ENCODE data around the gene SLC24A4.

SLC24A4 gene

GRCh38 chr14:92523752-92524151, 200.8 kb downstream of the SLC24A4 start:
- Histone ChIP-seq H2AFZ (ENCODE audit: low read length, unreplicated experiment) (no peak overlapping the region), H3K27ac (ENCODE audit: low read depth, low read length) (no peak overlapping the region), H3K4me3 (ENCODE audit: low read depth, low read length) (no peak overlapping the region), H3K4me1 (ENCODE audit: control insufficient read depth, insufficient read depth, low read length, unreplicated experiment) (no peaks in the 10 kb centered on the region), H3K79me2 (ENCODE audit: control insufficient read depth, insufficient read depth, low read length, unreplicated experiment) (peaks cover 16% of the 10 kb centered on the region), H3K36me3 (ENCODE audit: insufficient read depth, low read length) (no peaks in the 10 kb centered on the region), H3K27me3 (ENCODE audit: insufficient read depth, low read length) (no peaks in the 10 kb centered on the region)

DNA sequence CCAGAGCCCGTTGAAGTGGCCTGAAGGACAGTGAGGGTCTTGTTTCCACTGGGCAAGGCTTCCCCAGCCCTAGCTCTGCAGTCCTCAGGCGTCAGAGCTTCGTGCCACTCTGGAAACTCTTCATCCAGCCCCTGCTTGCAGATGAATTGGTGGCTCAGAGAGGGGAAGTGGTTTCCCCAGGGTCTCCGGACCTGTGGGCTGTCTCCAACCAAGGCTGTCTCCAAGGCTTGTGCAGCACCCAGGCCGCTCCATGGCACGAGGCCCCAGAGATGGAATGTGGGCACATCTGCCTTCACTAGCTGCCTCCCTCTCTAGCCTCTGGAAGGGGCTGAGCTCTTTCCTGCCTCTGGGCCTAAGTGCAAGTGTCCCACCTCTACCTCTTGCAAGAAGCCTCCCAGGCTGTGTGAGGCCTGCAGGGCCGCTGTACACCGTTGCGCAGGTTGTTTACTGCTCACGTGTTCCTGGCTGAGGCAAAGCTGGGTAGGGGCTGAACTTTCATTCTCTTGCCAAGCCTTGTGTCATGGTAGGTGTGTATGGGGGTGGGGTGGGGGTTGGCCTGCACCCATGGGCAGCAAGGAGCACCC, 201.7 kb downstream of the SLC24A4 start:
- Histone ChIP-seq H2AFZ (ENCODE audit: low read length, unreplicated experiment) (no peak overlapping the region), H3K4me1 (ENCODE audit: control insufficient read depth, insufficient read depth, low read length, unreplicated experiment) (peaks cover under 1% of the 10 kb centered on the region), H3K79me2 (ENCODE audit: control insufficient read depth, insufficient read depth, low read length, unreplicated experiment) (peaks cover 11% of the 10 kb centered on the region), H3K27me3 (ENCODE audit: insufficient read depth, low read length) (no peaks in the 10 kb centered on the region), H3K27ac (ENCODE audit: low read depth, low read length) (no peak overlapping the region), H3K36me3 (ENCODE audit: insufficient read depth, low read length) (no peaks in the 10 kb centered on the region), H3K4me3 (ENCODE audit: low read depth, low read length) (no peak overlapping the region)

- Histone ChIP-seq H3K27me3 (ENCODE audit: insufficient read depth, low read length) (no peaks in the 10 kb centered on the region), H3K4me3 (ENCODE audit: low read depth, low read length) (no peak overlapping the region), H3K27ac (ENCODE audit: low read depth, low read length) (no peak overlapping the region), H2AFZ (ENCODE audit: low read length, unreplicated experiment) (no peak overlapping the region), H3K36me3 (ENCODE audit: insufficient read depth, low read length) (no peaks in the 10 kb centered on the region), H3K79me2 (ENCODE audit: control insufficient read depth, insufficient read depth, low read length, unreplicated experiment) (peaks cover 14% of the 10 kb centered on the region), H3K4me1 (ENCODE audit: control insufficient read depth, insufficient read depth, low read length, unreplicated experiment) (peaks cover 6% of the 10 kb centered on the region)
Measured at GRCh38 chr14:92525322-92526095, 202.5 kb downstream of the SLC24A4 start.

- Histone ChIP-seq H3K79me2 (ENCODE audit: control insufficient read depth, insufficient read depth, low read length, unreplicated experiment) (peaks cover 12% of the 10 kb centered on the region), H2AFZ (ENCODE audit: low read length, unreplicated experiment) (no peak overlapping the region), H3K4me1 (ENCODE audit: control insufficient read depth, insufficient read depth, low read length, unreplicated experiment) (peaks cover 6% of the 10 kb centered on the region), H3K27me3 (ENCODE audit: insufficient read depth, low read length) (no peaks in the 10 kb centered on the region), H3K4me3 (ENCODE audit: low read depth, low read length) (no peak overlapping the region), H3K27ac (ENCODE audit: low read depth, low read length) (no peak overlapping the region), H3K36me3 (ENCODE audit: insufficient read depth, low read length) (no peaks in the 10 kb centered on the region)
Measured at GRCh38 chr14:92527721-92528120, 204.8 kb downstream of the SLC24A4 start.

GRCh38 chr14:92528486-92529100, 205.6 kb downstream of the SLC24A4 start:
- Histone ChIP-seq H3K79me2 (ENCODE audit: control insufficient read depth, insufficient read depth, low read length, unreplicated experiment) (peaks cover 12% of the 10 kb centered on the region), H3K36me3 (ENCODE audit: insufficient read depth, low read length) (no peaks in the 10 kb centered on the region), H3K4me3 (ENCODE audit: low read depth, low read length) (no peak overlapping the region), H3K27me3 (ENCODE audit: insufficient read depth, low read length) (no peaks in the 10 kb centered on the region), H3K27ac (ENCODE audit: low read depth, low read length) (no peak overlapping the region), H2AFZ (ENCODE audit: low read length, unreplicated experiment) (no peak overlapping the region), H3K4me1 (ENCODE audit: control insufficient read depth, insufficient read depth, low read length, unreplicated experiment) (peaks cover 6% of the 10 kb centered on the region)

GRCh38 chr14:92529903-92530302, 206.9 kb downstream of the SLC24A4 start:
- no peaks in the 10 kb centered on the region for H3K27me3 ChIP-seq (ENCODE audit: insufficient read depth, low read length)
- peaks cover 10% of the 10 kb centered on the region for H3K79me2 ChIP-seq (ENCODE audit: control insufficient read depth, insufficient read depth, low read length, unreplicated experiment)
- H3K27ac ChIP-seq (ENCODE audit: low read depth, low read length), result no peak overlapping the region; the same call in 1 of the 2 replicates
- peaks cover 6% of the 10 kb centered on the region for H3K4me1 ChIP-seq (ENCODE audit: control insufficient read depth, insufficient read depth, low read length, unreplicated experiment)
- H3K36me3 ChIP-seq (ENCODE audit: insufficient read depth, low read length), result no peaks in the 10 kb centered on the region
- H2AFZ ChIP-seq (ENCODE audit: low read length, unreplicated experiment), result no peak overlapping the region
- H3K4me3 ChIP-seq (ENCODE audit: low read depth, low read length), result no peak overlapping the region

GRCh38 chr14:92531106-92531873, 208.3 kb downstream of the SLC24A4 start:
- Histone ChIP-seq H3K4me3 (ENCODE audit: low read depth, low read length) (no peak overlapping the region), H3K27me3 (ENCODE audit: insufficient read depth, low read length) (no peaks in the 10 kb centered on the region), H3K4me1 (ENCODE audit: control insufficient read depth, insufficient read depth, low read length, unreplicated experiment) (peaks cover 10% of the 10 kb centered on the region), H3K27ac (ENCODE audit: low read depth, low read length) (no peak overlapping the region), H2AFZ (ENCODE audit: low read length, unreplicated experiment) (no peak overlapping the region), H3K36me3 (ENCODE audit: insufficient read depth, low read length) (no peaks in the 10 kb centered on the region), H3K79me2 (ENCODE audit: control insufficient read depth, insufficient read depth, low read length, unreplicated experiment) (peaks cover 10% of the 10 kb centered on the region)

GRCh38 chr14:92532490-92533163, 209.7 kb downstream of the SLC24A4 start:
- H3K27me3 ChIP-seq (ENCODE audit: insufficient read depth, low read length), result no peaks in the 10 kb centered on the region
- no peak overlapping the region for H3K4me3 ChIP-seq (ENCODE audit: low read depth, low read length)
- H2AFZ ChIP-seq (ENCODE audit: low read length, unreplicated experiment), result no peak overlapping the region
- no peak overlapping the region for H3K27ac ChIP-seq (ENCODE audit: low read depth, low read length)
- H3K36me3 ChIP-seq (ENCODE audit: insufficient read depth, low read length), result no peaks in the 10 kb centered on the region
- H3K4me1 ChIP-seq (ENCODE audit: control insufficient read depth, insufficient read depth, low read length, unreplicated experiment), result peaks cover 14% of the 10 kb centered on the region
- peaks cover 14% of the 10 kb centered on the region for H3K79me2 ChIP-seq (ENCODE audit: control insufficient read depth, insufficient read depth, low read length, unreplicated experiment)

GRCh38 chr14:92534932-92535643, 212.1 kb downstream of the SLC24A4 start:
- Histone ChIP-seq H3K36me3 (ENCODE audit: insufficient read depth, low read length) (no peaks in the 10 kb centered on the region), H3K4me1 (ENCODE audit: control insufficient read depth, insufficient read depth, low read length, unreplicated experiment) (peaks cover 19% of the 10 kb centered on the region), H3K27me3 (ENCODE audit: insufficient read depth, low read length) (no peaks in the 10 kb centered on the region), H3K27ac (ENCODE audit: low read depth, low read length) (no peak overlapping the region), H3K4me3 (ENCODE audit: low read depth, low read length) (no peak overlapping the region), H2AFZ (ENCODE audit: low read length, unreplicated experiment) (no peak overlapping the region), H3K79me2 (ENCODE audit: control insufficient read depth, insufficient read depth, low read length, unreplicated experiment) (peaks cover 26% of the 10 kb centered on the region)

Data from ACC112 (cell line).